IMR-90 (cell line): Measurements from ENCODE around the gene PAK4. TPM values are rescaled to one million over a fixed set of nuclear protein-coding genes. Genes with fewer than 3 reads are reported as not detected.

Experiments used
- ATAC-seq: fragments of 200-7000 bp; cut with Tn5 transposase; 2 replicates; pipeline ENCODE4 v1.9.1; 2020; ENCODE audit warnings: low read depth, mild to moderate bottlenecking, moderate library complexity
- BruUV-seq: library from RNA; stranded (reverse); fragments of 400-500 nt; replicated peaks from 2 replicates; lab custom pipeline; 2021; lab: Mats Ljungman, UMichigan
- CTCF ChIA-PET: fragments of 300-600 bp; formaldehyde crosslinking; extraction: SDS; loops from one replicate; lab custom pipeline; 2021; ENCODE audit warnings: antibody characterized with exemption; lab: Yijun Ruan, JAX
- POLR2A ChIA-PET: fragments of 300-600 bp; sonication (Branson Sonifier 250); formaldehyde crosslinking; loops from one replicate; lab custom pipeline; 2022; ENCODE audit warnings: antibody characterized with exemption; ENCODE audit not compliant: unreplicated experiment; lab: Charles Lee
- DNase-seq: peaks from one replicate; pipeline ENCODE4 v3.0.0; 2013
- H2AFZ ChIP-seq: replicated peaks from 2 replicates; pipeline ENCODE3; 2013; ENCODE audit warnings: low read length, mild to moderate bottlenecking; ENCODE audit not compliant: poor library complexity
- H2AK5ac ChIP-seq: 2 replicates; pipeline ENCODE4 v1.6.1; 2013; ENCODE audit warnings: low read depth, low read length, inconsistent platforms
- H2AK9ac ChIP-seq: replicated peaks from 2 replicates; pipeline ENCODE3; 2013; ENCODE audit warnings: mild to moderate bottlenecking, low read depth, low read length, moderate library complexity; ENCODE audit not compliant: poor library complexity
- H2BK120ac ChIP-seq: 2 replicates; pipeline ENCODE4 v1.6.1; 2013; ENCODE audit warnings: low read depth, low read length, inconsistent platforms
- H2BK15ac ChIP-seq: 3 replicates; pipeline ENCODE4 v1.6.1; 2013; ENCODE audit warnings: low read depth, low read length, inconsistent platforms
- H2BK20ac ChIP-seq: 2 replicates; pipeline ENCODE4 v1.6.1; 2013; ENCODE audit warnings: low read depth, mild to moderate bottlenecking, inconsistent platforms, low read length, moderate library complexity
- H2BK5ac ChIP-seq: 2 replicates; pipeline ENCODE4 v1.6.1; 2013; ENCODE audit warnings: mild to moderate bottlenecking, low read depth, low read length, inconsistent platforms; ENCODE audit not compliant: poor library complexity, severe bottlenecking
- H3K14ac ChIP-seq: replicated peaks from 2 replicates; pipeline ENCODE4 v1.6.1; 2013; ENCODE audit warnings: low read depth, low read length, inconsistent platforms
- H3K18ac ChIP-seq: 2 replicates; pipeline ENCODE4 v1.6.1; 2013; ENCODE audit warnings: low read depth, low read length, control low read depth
- H3K23ac ChIP-seq: 2 replicates; pipeline ENCODE4 v1.6.1; 2013; ENCODE audit warnings: low read depth, low read length, inconsistent platforms
- H3K27ac ChIP-seq: 2 replicates; pipeline ENCODE4 v1.5.1; 2013; ENCODE audit warnings: mild to moderate bottlenecking, control low read depth, low read length; ENCODE audit not compliant: insufficient read depth
- H3K27me3 ChIP-seq: 2 replicates; pipeline ENCODE4 v1.6.1; 2013; ENCODE audit warnings: low read length; ENCODE audit not compliant: control insufficient read depth, insufficient read depth
- H3K36me3 ChIP-seq: 2 replicates; pipeline ENCODE4 v1.6.1; 2013; ENCODE audit warnings: low read length, mixed read lengths; ENCODE audit not compliant: control insufficient read depth, insufficient read depth
- H3K4ac ChIP-seq: 2 replicates; pipeline ENCODE4 v1.6.1; 2013; ENCODE audit warnings: low read depth, low read length, inconsistent platforms
- H3K4me1 ChIP-seq: 2 replicates; pipeline ENCODE4 v1.6.1; 2013; ENCODE audit warnings: low read length, mixed read lengths; ENCODE audit not compliant: control insufficient read depth, insufficient read depth
- H3K4me2 ChIP-seq: 2 replicates; pipeline ENCODE4 v1.6.1; 2013; ENCODE audit warnings: low read depth, mild to moderate bottlenecking, control low read depth, low read length, moderate library complexity
- H3K4me3 ChIP-seq: 2 replicates; pipeline ENCODE4 v1.5.1; 2013; ENCODE audit warnings: low read depth, mild to moderate bottlenecking, control low read depth, low read length, moderate library complexity; ENCODE audit not compliant: insufficient read depth
- H3K56ac ChIP-seq: 2 replicates; pipeline ENCODE4 v1.6.1; 2013; ENCODE audit warnings: low read length, inconsistent platforms; ENCODE audit not compliant: insufficient read depth; ENCODE audit errors: extremely low read depth
- H3K79me1 ChIP-seq, 2 experiments: 2 replicates each; pipeline ENCODE4 v1.6.1; 2013; ENCODE audit warnings: low read length in 2 of 2, inconsistent platforms in 1 of 2, low read depth in 1 of 2
- H3K9ac ChIP-seq: 2 replicates; pipeline ENCODE4 v1.6.1; 2013; ENCODE audit warnings: low read depth, low read length, control low read depth
- H3K9me1 ChIP-seq: 2 replicates; pipeline ENCODE4 v1.6.1; 2013; ENCODE audit warnings: low read length, inconsistent platforms; ENCODE audit not compliant: insufficient read depth
- H3K9me3 ChIP-seq: 2 replicates; pipeline ENCODE4 v1.6.1; 2013; ENCODE audit warnings: low read length; ENCODE audit not compliant: control insufficient read depth, insufficient read depth
- H4K20me1 ChIP-seq: 2 replicates; pipeline ENCODE4 v1.6.1; 2013; ENCODE audit warnings: low read length, inconsistent platforms; ENCODE audit not compliant: insufficient read depth
- H4K5ac ChIP-seq: 2 replicates; pipeline ENCODE4 v1.6.1; 2013; ENCODE audit warnings: mild to moderate bottlenecking, low read depth, low read length, control low read depth
- H4K8ac ChIP-seq, 2 experiments: 2 replicates each; pipeline ENCODE4 v1.6.1; 2013; ENCODE audit warnings: low read depth in 2 of 2, low read length in 2 of 2, control low read depth in 1 of 2, inconsistent platforms in 1 of 2
- H4K91ac ChIP-seq: 2 replicates; pipeline ENCODE4 v1.6.1; 2013; ENCODE audit warnings: low read depth, low read length, inconsistent platforms; ENCODE audit not compliant: insufficient read depth
- BHLHE40 ChIP-seq: fragments of 150-350 bp; IDR thresholded peaks from 2 replicates; pipeline ENCODE4 v1.6.1; 2016; ENCODE audit warnings: mild to moderate bottlenecking, low read depth, low read length
- ELK1 ChIP-seq: fragments of 150-350 bp; IDR thresholded peaks from 2 replicates; pipeline ENCODE4 v1.6.1; 2016; ENCODE audit warnings: low read depth, mild to moderate bottlenecking, low read length, moderate library complexity, borderline replicate concordance
- FOS ChIP-seq: fragments of 150-350 bp; IDR thresholded peaks from 2 replicates; pipeline ENCODE4 v1.6.1; 2016; ENCODE audit warnings: low read depth, low read length
- MAFK ChIP-seq: IDR thresholded peaks from 2 replicates; pipeline ENCODE4 v1.6.1; 2012; ENCODE audit warnings: low read depth, low read length, improper control_type of control experiment
- MAZ ChIP-seq: IDR thresholded peaks from 2 replicates; pipeline ENCODE4 v1.6.1; 2012; ENCODE audit warnings: low read depth, mild to moderate bottlenecking, low read length, improper control_type of control experiment, moderate library complexity, borderline replicate concordance
- NFE2L2 ChIP-seq: fragments of 150-350 bp; IDR thresholded peaks from 2 replicates; pipeline ENCODE4 v1.6.1; 2016; ENCODE audit warnings: low read depth, mild to moderate bottlenecking, low read length
- RCOR1 ChIP-seq: IDR thresholded peaks from 2 replicates; pipeline ENCODE4 v1.6.1; 2012; ENCODE audit warnings: mild to moderate bottlenecking, low read length, improper control_type of control experiment; ENCODE audit not compliant: insufficient replicate concordance
- RFX5 ChIP-seq: IDR thresholded peaks from 2 replicates; pipeline ENCODE4 v1.8.0; 2012; ENCODE audit warnings: low read depth, mild to moderate bottlenecking, low read length, moderate library complexity
- SMC3 ChIP-seq: fragments of 150-350 bp; IDR thresholded peaks from 2 replicates; pipeline ENCODE4 v1.6.1; 2016; ENCODE audit warnings: low read depth, mild to moderate bottlenecking, antibody characterized with exemption, low read length, moderate library complexity
- WGBS, 2 experiments: methylation state at CpG; one replicate each; pipeline versions ENCODE4 v1.1.5 to v1.1.7; 2013; ENCODE audit warnings: missing lambda C conversion rate in 2 of 2; ENCODE audit not compliant: insufficient read length in 1 of 2; ENCODE audit errors: extremely low coverage in 2 of 2; 5-methylcytosine and 5-hydroxymethylcytosine counted together
- dilution Hi-C: fragments of 300-500 bp; cut with HindIII; formaldehyde crosslinking; loops from one replicate; pipeline ENCODE4 v1.14.3; 2018; ENCODE audit warnings: low sequenced_read_pairs; ENCODE audit not compliant: unreplicated experiment
- in situ Hi-C: fragments of 300-500 bp; cut with MboI; formaldehyde crosslinking; loops from 3 replicates; pipeline ENCODE4 v1.14.3; 2019; ENCODE audit warnings: low sequenced_read_pairs, inconsistent platforms, mixed read lengths
- intact Hi-C: fragments of 100-400 bp; cut with micrococcal nuclease; formaldehyde crosslinking; loops from 2 replicates; pipeline ENCODE4 v1.10.0; 2022
- polyA plus RNA-seq, 3 experiments: library from polyadenylated mRNA; depleted of rRNA; stranded (reverse); fragments of >200 nt; gene quantifications; 2 replicates each; pipeline ENCODE4 v1.2.3, GENCODE V29; 2012; ENCODE audit warnings: low replicate concordance in 1 of 3
- total RNA-seq: library from RNA; depleted of rRNA; stranded (reverse); fragments of >200 nt; gene quantifications from 2 replicates; pipeline ENCODE4 v1.2.3, GENCODE V29; 2012
- TF ChIP-seq, protein P1 (sequence below): fragments of 150-350 bp; IDR thresholded peaks from 2 replicates; pipeline ENCODE4 v1.6.1; 2017; ENCODE audit warnings: mild to moderate bottlenecking, antibody characterized with exemption, low read length, low read depth

Gene PAK4
- total and polyA plus RNA-seq, 2 of the 4 experiments (the other 2 are of a cell fraction): 2.0 to 27.2 TPM

DNA sequence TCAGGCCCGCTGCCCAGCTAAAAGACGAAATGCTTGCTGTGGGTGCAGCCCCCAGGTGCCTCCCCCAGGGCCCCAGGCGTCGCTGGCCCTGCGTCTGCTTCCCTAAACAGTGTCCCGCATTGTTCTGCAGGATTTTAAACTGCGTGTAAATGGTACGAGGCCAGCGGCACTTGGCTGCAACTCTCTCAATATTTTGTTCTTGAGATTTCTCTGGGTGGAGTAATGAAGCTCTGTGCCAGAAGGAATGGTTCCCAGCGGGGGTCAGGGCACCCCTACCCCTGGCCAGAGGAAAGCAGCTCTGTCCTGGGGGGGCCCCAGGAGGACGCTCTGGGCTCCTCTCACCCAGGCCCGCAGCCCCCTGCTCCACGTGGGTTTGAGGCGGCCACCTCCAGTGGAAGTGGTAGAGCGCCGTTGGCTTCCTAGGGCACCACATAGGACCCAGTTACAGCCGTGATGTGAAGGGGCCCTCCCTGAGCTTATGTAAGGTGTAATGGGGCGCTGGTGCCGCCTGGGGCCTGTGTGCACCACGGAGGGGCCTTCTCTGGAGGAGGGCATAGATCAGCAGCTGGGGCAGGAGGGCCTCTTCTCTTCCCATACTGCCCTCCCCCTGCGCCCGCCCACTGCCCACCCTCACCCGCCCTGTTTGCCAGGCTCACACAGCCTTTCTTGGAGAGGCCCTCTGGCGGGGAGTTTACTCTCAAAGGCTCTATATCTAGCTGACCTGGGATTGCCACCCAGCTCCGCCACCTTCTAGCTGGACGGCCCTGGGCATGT is 19.8 kb downstream of the PAK4 start:
- intact Hi-C loops: no loop called here
- no peak overlapping the region for H3K4me3 ChIP-seq
- no peak overlapping the region for H2BK15ac ChIP-seq
- H3K9me3 ChIP-seq: peaks cover 2% of the 10 kb centered on the region
- H3K4ac ChIP-seq: no peak overlapping the region
- WGBS, 2 experiments: 68% methylated on average over 7 of the region's 26 CpGs; no CpG with 5 or more reads in 1 of the 2 experiments
- ChIA-PET CTCF (interaction anchor here (0.6 kb wide), 1 partner anchor 98 kb away, joined by 3 read pairs; no protein-coding TSS in a partner anchor), POLR2A (no interaction called here)
- H3K18ac ChIP-seq: no peak overlapping the region
- H2BK5ac ChIP-seq: no peak overlapping the region
- no peak overlapping the region for H2AK9ac ChIP-seq
- H2BK120ac ChIP-seq: no peak overlapping the region
- no peak overlapping the region for H4K91ac ChIP-seq
- peaks cover 2% of the 10 kb centered on the region; the same call in 1 of the 2 replicates for H3K4me1 ChIP-seq
- no peaks in the 10 kb centered on the region for H3K27me3 ChIP-seq
- H2BK20ac ChIP-seq: no peak overlapping the region
- DNase-seq (no peak), ATAC-seq (no peak)
- no peak overlapping the region for H4K5ac ChIP-seq
- peaks cover 5% of the 10 kb centered on the region; the same call in 1 of the 2 replicates for H3K9me1 ChIP-seq
- H2AK5ac ChIP-seq: no peak overlapping the region
- H3K36me3 ChIP-seq: peaks cover 3% of the 10 kb centered on the region; the same call in 1 of the 2 replicates
- H4K8ac ChIP-seq: no peak overlapping the region
- peaks cover 55% of the 10 kb centered on the region for H4K20me1 ChIP-seq
- H3K4me2 ChIP-seq: no peak overlapping the region
- BruUV-seq: no TSS peak
- H3K23ac ChIP-seq: no peak overlapping the region
- H3K56ac ChIP-seq: no peak overlapping the region
- in situ Hi-C loops: no loop called here
- TF ChIP-seq, protein P1, sequence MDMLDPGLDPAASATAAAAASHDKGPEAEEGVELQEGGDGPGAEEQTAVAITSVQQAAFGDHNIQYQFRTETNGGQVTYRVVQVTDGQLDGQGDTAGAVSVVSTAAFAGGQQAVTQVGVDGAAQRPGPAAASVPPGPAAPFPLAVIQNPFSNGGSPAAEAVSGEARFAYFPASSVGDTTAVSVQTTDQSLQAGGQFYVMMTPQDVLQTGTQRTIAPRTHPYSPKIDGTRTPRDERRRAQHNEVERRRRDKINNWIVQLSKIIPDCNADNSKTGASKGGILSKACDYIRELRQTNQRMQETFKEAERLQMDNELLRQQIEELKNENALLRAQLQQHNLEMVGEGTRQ: no peak
- TF ChIP-seq BHLHE40 (no peak), RFX5 (no peak), NFE2L2 (no peak), MAFK (no peak), ELK1 (no peak), FOS (no peak), SMC3 (no peak), RCOR1 (no peak), MAZ (no peak)
- H3K27ac ChIP-seq: no peak overlapping the region
- no peak overlapping the region for H3K9ac ChIP-seq
- dilution Hi-C loops: no loop called here
- H3K79me1 ChIP-seq: peaks cover 53 to 71% of the 10 kb centered on the region in 2 experiments
- no peak overlapping the region for H2AFZ ChIP-seq
- H3K14ac ChIP-seq: no peak overlapping the region
